Measurements from ENCODE around the gene C1orf74. TPM values are rescaled to one million over a fixed set of nuclear protein-coding genes. Genes with fewer than 3 reads are reported as not detected.

The C1orf74 gene
- total and polyA plus RNA-seq, 10 donors: 0.96 to 2.7 (median 1.7) TPM

DNA sequence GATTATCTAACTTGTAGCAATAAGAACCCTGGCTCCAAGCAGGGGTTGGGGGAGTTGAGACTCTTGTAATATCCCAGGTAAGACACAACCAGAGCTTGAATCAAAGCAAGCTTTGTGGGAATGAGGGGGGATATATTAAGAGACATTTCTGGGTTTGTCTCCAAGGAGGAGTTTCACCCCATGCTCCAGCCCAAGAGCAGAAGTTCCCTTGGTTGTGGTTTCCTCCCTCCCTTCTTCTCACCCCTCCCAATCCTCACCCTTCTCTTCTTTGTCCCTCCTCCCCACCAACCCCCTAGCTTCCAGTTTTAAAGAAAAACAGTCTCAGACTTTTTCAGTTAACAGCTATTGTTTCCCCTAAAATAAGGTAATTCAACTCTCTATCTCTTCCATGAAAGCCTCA, 16.7 kb downstream of the C1orf74 start:
- TF ChIP-seq POLR2AphosphoS5 (IDR thresholded peaks at IDR 0.05) (no peak), POLR2A (IDR thresholded peaks at IDR 0.05) (no peak)
- TF ChIP-seq, protein P1, sequence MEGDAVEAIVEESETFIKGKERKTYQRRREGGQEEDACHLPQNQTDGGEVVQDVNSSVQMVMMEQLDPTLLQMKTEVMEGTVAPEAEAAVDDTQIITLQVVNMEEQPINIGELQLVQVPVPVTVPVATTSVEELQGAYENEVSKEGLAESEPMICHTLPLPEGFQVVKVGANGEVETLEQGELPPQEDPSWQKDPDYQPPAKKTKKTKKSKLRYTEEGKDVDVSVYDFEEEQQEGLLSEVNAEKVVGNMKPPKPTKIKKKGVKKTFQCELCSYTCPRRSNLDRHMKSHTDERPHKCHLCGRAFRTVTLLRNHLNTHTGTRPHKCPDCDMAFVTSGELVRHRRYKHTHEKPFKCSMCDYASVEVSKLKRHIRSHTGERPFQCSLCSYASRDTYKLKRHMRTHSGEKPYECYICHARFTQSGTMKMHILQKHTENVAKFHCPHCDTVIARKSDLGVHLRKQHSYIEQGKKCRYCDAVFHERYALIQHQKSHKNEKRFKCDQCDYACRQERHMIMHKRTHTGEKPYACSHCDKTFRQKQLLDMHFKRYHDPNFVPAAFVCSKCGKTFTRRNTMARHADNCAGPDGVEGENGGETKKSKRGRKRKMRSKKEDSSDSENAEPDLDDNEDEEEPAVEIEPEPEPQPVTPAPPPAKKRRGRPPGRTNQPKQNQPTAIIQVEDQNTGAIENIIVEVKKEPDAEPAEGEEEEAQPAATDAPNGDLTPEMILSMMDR (IDR thresholded peaks at IDR 0.05 in 8 of 11, conservative IDR thresholded peaks at IDR 0.05 in 3 of 11): no peak
- H3K27ac ChIP-seq: peak overlapping the region; percentile 85 to 94 (median 87)
- peak overlapping the region in 5 of 8 donors; percentile 50 to 74 (median 54) for H3K4me3 ChIP-seq
- peaks cover 10 to 98% (median 68%) of the 10 kb centered on the region in 6 donors for H3K4me1 ChIP-seq
- H3K27me3 ChIP-seq (replicated peaks in 1 of 7): no peaks in the 10 kb centered on the region
- no peak for DNase-seq
- peaks cover 0 to 56% (median 21%) of the 10 kb centered on the region in 6 donors for H3K36me3 ChIP-seq
- H3K9me3 ChIP-seq: no peaks in the 10 kb centered on the region
- intact Hi-C loops (cut with DNase I; ENCODE audit: low total_unique reads): no loop called here

DNA sequence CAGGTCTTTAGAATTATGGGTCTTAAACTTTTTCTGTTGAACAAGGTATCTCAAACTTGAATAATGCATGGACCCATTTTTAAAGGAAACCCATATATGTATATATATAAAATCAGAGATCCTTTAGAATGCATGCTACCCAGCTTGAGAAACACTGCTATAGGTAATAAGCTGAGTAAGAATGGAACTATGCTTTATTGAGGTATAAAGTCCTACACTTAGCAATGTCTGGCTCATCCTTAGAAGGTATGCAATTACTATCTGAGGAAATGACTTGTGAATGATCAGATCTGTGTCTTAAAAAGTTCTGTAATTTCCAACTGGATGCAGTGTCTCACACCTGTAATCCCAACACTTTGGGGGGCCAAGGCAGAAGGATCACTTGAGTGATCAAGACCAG, 17.3 kb downstream of the C1orf74 start:
- TF ChIP-seq POLR2AphosphoS5 (IDR thresholded peaks at IDR 0.05) (no peak), POLR2A (IDR thresholded peaks at IDR 0.05) (no peak)
- TF ChIP-seq, protein P1 (IDR thresholded peaks at IDR 0.05 in 8 of 11, conservative IDR thresholded peaks at IDR 0.05 in 3 of 11): no peak
- peaks cover 0 to 56% (median 27%) of the 10 kb centered on the region in 6 donors for H3K36me3 ChIP-seq
- H3K4me1 ChIP-seq: peaks cover 10 to 98% (median 66%) of the 10 kb centered on the region in 6 donors
- intact Hi-C loops (cut with DNase I; ENCODE audit: low total_unique reads): no loop called here
- no peaks in the 10 kb centered on the region for H3K27me3 ChIP-seq (replicated peaks in 1 of 7)
- no peaks in the 10 kb centered on the region for H3K9me3 ChIP-seq
- no peak for DNase-seq
- peak overlapping the region in 2 of 8 donors; percentile 62 to 74 for H3K4me3 ChIP-seq
- H3K27ac ChIP-seq: peak overlapping the region; percentile 85 to 94 (median 87)

DNA sequence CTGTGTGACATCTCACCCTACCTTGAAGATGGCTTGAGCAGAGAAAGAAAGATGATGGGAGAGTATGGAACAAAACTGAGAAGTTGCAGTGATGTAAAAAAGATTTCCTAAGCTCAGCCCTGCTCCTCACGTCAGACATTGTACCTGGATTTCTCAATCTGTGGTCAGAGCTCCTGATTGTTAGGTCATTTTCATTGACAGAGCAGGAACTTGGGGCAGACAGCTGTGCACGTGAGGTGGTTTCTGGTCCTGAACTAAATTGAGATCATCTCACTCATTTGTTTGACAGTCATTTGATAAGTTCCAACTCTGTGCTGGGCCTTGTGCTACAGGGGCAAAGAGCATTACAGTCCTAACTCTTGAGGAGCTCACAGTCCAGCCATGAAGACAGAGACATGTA, 18.3 kb downstream of the C1orf74 start:
- intact Hi-C loops (cut with DNase I; ENCODE audit: low total_unique reads): no loop called here
- 33 to 59% (median 39%) methylated on average over 2 of the region's 2 CpGs for WGBS, 5 donors
- no peak for DNase-seq
- peak in 1 of 3 donors; percentile 79 for TF ChIP-seq POLR2AphosphoS5 (IDR thresholded peaks at IDR 0.05)
- TF ChIP-seq, protein P1 (IDR thresholded peaks at IDR 0.05 in 8 of 11, conservative IDR thresholded peaks at IDR 0.05 in 3 of 11): no peak
- no peaks in the 10 kb centered on the region for H3K27me3 ChIP-seq (replicated peaks in 1 of 7)
- no peaks in the 10 kb centered on the region for H3K9me3 ChIP-seq
- H3K27ac ChIP-seq: peak overlapping the region in 7 of 8 donors; percentile 49 to 94 (median 85)
- peak overlapping the region in 1 of 8 donors; percentile 74 for H3K4me3 ChIP-seq
- peaks cover 0 to 67% (median 36%) of the 10 kb centered on the region in 6 donors for H3K36me3 ChIP-seq
- peaks cover 16 to 98% (median 70%) of the 10 kb centered on the region in 6 donors for H3K4me1 ChIP-seq

DNA sequence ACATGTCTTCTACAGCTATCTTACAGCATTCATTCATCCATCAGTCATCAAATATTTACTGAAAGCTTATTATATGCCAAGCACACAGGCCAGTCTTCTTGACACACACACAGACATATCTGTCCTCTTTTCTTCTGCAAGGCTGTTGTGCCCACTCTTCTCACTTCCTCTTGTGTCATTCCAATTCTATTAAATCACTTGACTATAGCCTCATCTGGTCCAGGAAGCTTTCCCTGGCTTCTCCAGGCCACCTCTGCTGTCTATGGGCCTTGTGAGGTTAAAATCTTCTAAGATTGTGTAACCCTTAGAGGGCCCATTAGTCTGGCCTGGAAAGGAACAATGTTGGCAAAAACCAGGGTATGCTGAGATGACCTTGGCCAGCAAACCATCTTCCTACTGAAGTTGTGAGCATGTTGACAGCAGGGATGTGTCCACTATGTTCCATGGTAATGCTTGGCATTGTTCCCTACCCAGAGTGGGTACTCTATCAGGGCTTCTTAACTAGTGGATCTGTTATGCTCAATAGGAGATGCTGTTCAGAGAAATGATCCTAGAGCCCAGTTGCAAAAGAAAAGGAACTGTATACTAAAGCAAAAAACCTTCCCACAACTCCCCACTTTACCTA, 23.2 kb downstream of the C1orf74 start:
- intact Hi-C loops (cut with DNase I; ENCODE audit: low total_unique reads): no loop called here
- TF ChIP-seq, protein P1 (IDR thresholded peaks at IDR 0.05 in 8 of 11, conservative IDR thresholded peaks at IDR 0.05 in 3 of 11): no peak
- TF ChIP-seq POLR2AphosphoS5 (IDR thresholded peaks at IDR 0.05): no peak
- H3K27me3 ChIP-seq (replicated peaks in 1 of 7): no peaks in the 10 kb centered on the region
- peaks cover 0 to 79% (median 54%) of the 10 kb centered on the region in 6 donors for H3K36me3 ChIP-seq
- H3K27ac ChIP-seq: peak overlapping the region in 3 of 8 donors; percentile 94 to 97 (median 96)
- DNase-seq: no peak
- H3K9me3 ChIP-seq: no peaks in the 10 kb centered on the region
- peaks cover 20 to 98% (median 59%) of the 10 kb centered on the region in 6 donors for H3K4me1 ChIP-seq
- H3K4me3 ChIP-seq: no peak overlapping the region
